Stimulated activated CD4-positive, alpha-beta T cell treated with anti-CD3 and anti-CD28 coated beads, TNF-alpha, amount 100 ng/mL, for 24 hours (primary cell): ENCODE measurements around the gene ABHD14A.

ENCODE experiments used
- DNase-seq, 3 experiments: peaks; one replicate each; pipeline ENCODE4 v3.0.0-alpha.2; 2020; ENCODE audit warnings: low read depth in 3 of 3

ABHD14A gene

GRCh38 chr3:52018319-52019000, 43.6 kb downstream of the ABHD14A start:
- DNase-seq, result no peak

- no peak for DNase-seq
Observed at GRCh38 chr3:52019352-52020080, 44.7 kb downstream of the ABHD14A start.

GRCh38 chr3:52020796-52021195, 45.9 kb downstream of the ABHD14A start:
- no peak for DNase-seq

GRCh38 chr3:52021489-52022268, 46.8 kb downstream of the ABHD14A start:
- DNase-seq, result no peak

GRCh38 chr3:52022323-52023100, 47.6 kb downstream of the ABHD14A start:
- DNase-seq, result no peak

GRCh38 chr3:52023101-52023770, 48.4 kb downstream of the ABHD14A start:
- no peak for DNase-seq

- no peak for DNase-seq
Observed at GRCh38 chr3:52023860-52024764, 49.2 kb downstream of the ABHD14A start.

- DNase-seq, result no peak
Observed at GRCh38 chr3:52024765-52025452, 50.0 kb downstream of the ABHD14A start.

- DNase-seq, result no peak
Observed at GRCh38 chr3:52025453-52025852, 50.6 kb downstream of the ABHD14A start.

GRCh38 chr3:52026041-52026440, 51.2 kb downstream of the ABHD14A start:
- DNase-seq, result no peak

GRCh38 chr3:52028572-52028971, 53.7 kb downstream of the ABHD14A start:
- no peak for DNase-seq

GRCh38 chr3:52029053-52029452, 54.2 kb downstream of the ABHD14A start:
- no peak for DNase-seq

- DNase-seq, result no peak
Observed at GRCh38 chr3:52029535-52029934, 54.7 kb downstream of the ABHD14A start.
